Measurements from ENCODE around the gene DHX35. TPM values are rescaled to one million over a fixed set of nuclear protein-coding genes. Genes with fewer than 3 reads are reported as not detected.

Gene DHX35
- total and polyA plus RNA-seq, 10 of the 15 experiments (the other 5 are each of a cell fraction or from before 2014, with no cell fraction given): 4.3 to 21.6 (median 14.9) TPM

DNA sequence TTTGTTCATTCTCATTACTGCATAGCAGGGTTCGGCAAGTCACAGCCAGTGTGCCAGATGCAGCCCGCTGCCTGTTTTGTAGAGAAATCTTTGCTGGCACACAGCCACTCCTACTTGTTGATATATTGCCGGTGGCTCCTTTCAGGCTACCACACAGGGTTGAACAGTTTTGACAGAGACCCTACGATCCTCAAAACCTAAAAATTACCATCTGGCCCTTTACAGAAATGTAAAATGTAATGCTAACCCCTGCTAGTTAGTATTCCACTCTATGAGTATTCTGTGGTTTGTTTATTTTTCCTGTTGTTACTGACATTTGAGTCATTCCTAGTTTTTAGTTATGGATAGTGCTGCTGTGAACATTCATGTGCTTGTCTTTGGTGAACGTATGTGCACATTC lies 11.5 kb downstream of the DHX35 start:
- Histone ChIP-seq H3K27me3 (replicated peaks in 1 of 2; ENCODE audit: control insufficient read depth in 2 of 2, insufficient read depth in 2 of 2, low read length in 1 of 2) (no peaks in the 10 kb centered on the region), H3K9ac (ENCODE audit: control insufficient read depth, insufficient read depth, low read length) (no peak overlapping the region), H4K20me1 (ENCODE audit: control insufficient read depth, insufficient read depth) (no peaks in the 10 kb centered on the region), H3K79me2 (ENCODE audit: control insufficient read depth, insufficient read depth, low read length) (no peaks in the 10 kb centered on the region), H3K4me2 (ENCODE audit: control insufficient read depth, insufficient read depth) (no peak overlapping the region), H3K9me3 (replicated peaks; ENCODE audit: control insufficient read depth, insufficient read depth, low read length) (no peaks in the 10 kb centered on the region), H2AFZ (ENCODE audit: control insufficient read depth, low read depth, low read length) (no peak overlapping the region), H3K27ac (ENCODE audit: control insufficient read depth, insufficient read depth) (peak overlapping the region; percentile 26), H3K4me3 (no peak overlapping the region), H3K4me1 (ENCODE audit: control insufficient read depth, insufficient read depth, low read length) (no peaks in the 10 kb centered on the region), H3K36me3 (ENCODE audit: control insufficient read depth in 2 of 2, insufficient read depth in 2 of 2, low read length in 1 of 2) (peaks cover 0 to 16% of the 10 kb centered on the region in 2 experiments; a peak in 2 of 4 replicates)
- intact Hi-C loops (cut with micrococcal nuclease; ENCODE audit: unreplicated experiment) (no loop called here), in situ Hi-C loops (cut with MboI) (no loop called here)
- whole genome bisulfite sequencing (ENCODE audit: insufficient coverage, insufficient replicate concordance, low lambda C conversion rate, missing lambda C conversion rate): 71% methylated on average over 5 of the region's 5 CpGs
- BruUV-seq (replicated peaks): no TSS peak
- RAD21 ChIA-PET (ENCODE audit: unreplicated experiment): interaction anchor here (1.4 to 1.8 kb wide), 2 partner anchors 10 to 76 kb away, joined by 3 to 11 read pairs; no protein-coding TSS in a partner anchor
- no peak for ATAC-seq
- no peak for FAIRE-seq
- no peak for TF ChIP-seq NR2C1 (IDR thresholded peaks at IDR 0.05)
- no peak for TF ChIP-seq YY1 (IDR thresholded peaks at IDR 0.05; ENCODE audit: low read depth, low read length)
- TF ChIP-seq CREM (IDR thresholded peaks at IDR 0.05; ENCODE audit: low read depth): no peak
- TF ChIP-seq WRNIP1 (IDR thresholded peaks at IDR 0.05; ENCODE audit: borderline replicate concordance, low read depth, low read length): no peak
- no peak for TF ChIP-seq HSF1 (IDR thresholded peaks at IDR 0.05; ENCODE audit: low read depth, low read length)
- TF ChIP-seq TBL1XR1 (IDR thresholded peaks at IDR 0.05; ENCODE audit: low read depth, low read length): no peak
- no peak for TF ChIP-seq FOXM1 (IDR thresholded peaks at IDR 0.05; ENCODE audit: low read depth, low read length)
- TF ChIP-seq, protein P1, sequence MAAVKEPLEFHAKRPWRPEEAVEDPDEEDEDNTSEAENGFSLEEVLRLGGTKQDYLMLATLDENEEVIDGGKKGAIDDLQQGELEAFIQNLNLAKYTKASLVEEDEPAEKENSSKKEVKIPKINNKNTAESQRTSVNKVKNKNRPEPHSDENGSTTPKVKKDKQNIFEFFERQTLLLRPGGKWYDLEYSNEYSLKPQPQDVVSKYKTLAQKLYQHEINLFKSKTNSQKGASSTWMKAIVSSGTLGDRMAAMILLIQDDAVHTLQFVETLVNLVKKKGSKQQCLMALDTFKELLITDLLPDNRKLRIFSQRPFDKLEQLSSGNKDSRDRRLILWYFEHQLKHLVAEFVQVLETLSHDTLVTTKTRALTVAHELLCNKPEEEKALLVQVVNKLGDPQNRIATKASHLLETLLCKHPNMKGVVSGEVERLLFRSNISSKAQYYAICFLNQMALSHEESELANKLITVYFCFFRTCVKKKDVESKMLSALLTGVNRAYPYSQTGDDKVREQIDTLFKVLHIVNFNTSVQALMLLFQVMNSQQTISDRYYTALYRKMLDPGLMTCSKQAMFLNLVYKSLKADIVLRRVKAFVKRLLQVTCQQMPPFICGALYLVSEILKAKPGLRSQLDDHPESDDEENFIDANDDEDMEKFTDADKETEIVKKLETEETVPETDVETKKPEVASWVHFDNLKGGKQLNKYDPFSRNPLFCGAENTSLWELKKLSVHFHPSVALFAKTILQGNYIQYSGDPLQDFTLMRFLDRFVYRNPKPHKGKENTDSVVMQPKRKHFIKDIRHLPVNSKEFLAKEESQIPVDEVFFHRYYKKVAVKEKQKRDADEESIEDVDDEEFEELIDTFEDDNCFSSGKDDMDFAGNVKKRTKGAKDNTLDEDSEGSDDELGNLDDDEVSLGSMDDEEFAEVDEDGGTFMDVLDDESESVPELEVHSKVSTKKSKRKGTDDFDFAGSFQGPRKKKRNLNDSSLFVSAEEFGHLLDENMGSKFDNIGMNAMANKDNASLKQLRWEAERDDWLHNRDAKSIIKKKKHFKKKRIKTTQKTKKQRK (IDR thresholded peaks at IDR 0.05; ENCODE audit: low read depth, low read length): no peak
- no peak for TF ChIP-seq NBN (IDR thresholded peaks at IDR 0.05)
- TF ChIP-seq TCF3 (IDR thresholded peaks at IDR 0.05; ENCODE audit: borderline replicate concordance, insufficient read depth, low read depth, low read length): no peak
- TF ChIP-seq SUZ12 (IDR thresholded peaks at IDR 0.05; ENCODE audit: unreplicated experiment): no peak
- TF ChIP-seq, protein P2, sequence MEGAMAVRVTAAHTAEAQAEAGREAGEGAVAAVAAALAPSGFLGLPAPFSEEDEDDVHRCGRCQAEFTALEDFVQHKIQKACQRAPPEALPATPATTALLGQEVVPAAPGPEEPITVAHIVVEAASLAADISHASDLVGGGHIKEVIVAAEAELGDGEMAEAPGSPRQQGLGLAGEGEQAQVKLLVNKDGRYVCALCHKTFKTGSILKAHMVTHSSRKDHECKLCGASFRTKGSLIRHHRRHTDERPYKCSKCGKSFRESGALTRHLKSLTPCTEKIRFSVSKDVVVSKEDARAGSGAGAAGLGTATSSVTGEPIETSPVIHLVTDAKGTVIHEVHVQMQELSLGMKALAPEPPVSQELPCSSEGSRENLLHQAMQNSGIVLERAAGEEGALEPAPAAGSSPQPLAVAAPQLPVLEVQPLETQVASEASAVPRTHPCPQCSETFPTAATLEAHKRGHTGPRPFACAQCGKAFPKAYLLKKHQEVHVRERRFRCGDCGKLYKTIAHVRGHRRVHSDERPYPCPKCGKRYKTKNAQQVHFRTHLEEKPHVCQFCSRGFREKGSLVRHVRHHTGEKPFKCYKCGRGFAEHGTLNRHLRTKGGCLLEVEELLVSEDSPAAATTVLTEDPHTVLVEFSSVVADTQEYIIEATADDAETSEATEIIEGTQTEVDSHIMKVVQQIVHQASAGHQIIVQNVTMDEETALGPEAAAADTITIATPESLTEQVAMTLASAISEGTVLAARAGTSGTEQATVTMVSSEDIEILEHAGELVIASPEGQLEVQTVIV (IDR thresholded peaks at IDR 0.05; ENCODE audit: borderline replicate concordance, partially characterized antibody): no peak
- no peak for TF ChIP-seq ZZZ3 (IDR thresholded peaks at IDR 0.05; ENCODE audit: control insufficient read depth, insufficient read length, low read depth)
- no peak for DNase-seq (ENCODE audit: low read depth, low spot score)
- SMC1A ChIA-PET (ENCODE audit: uncharacterized antibody, unreplicated experiment): interaction anchor here (1.2 to 16.7 kb wide), 3 partner anchors 11 to 48 kb away, joined by 3 to 237 read pairs (median 28); partner anchors contain the start of gene DHX35
- POLR2A ChIA-PET: interaction anchor here (0.6 to 5.1 kb wide), 2 partner anchors 11 to 12 kb away, joined by 3 to 23 read pairs; partner anchors contain the start of gene DHX35
- CTCF ChIA-PET: interaction anchor here (0.9 to 1.0 kb wide), 3 partner anchors 8 to 25 kb away, joined by 3 to 4 read pairs (median 3); no protein-coding TSS in a partner anchor
